Astrocyte of the spinal cord (primary cell): Measurements from ENCODE around the gene GTF2IRD2.
"Not testable (repeated sequence)": the region's sequence is repeated elsewhere in the genome, so short reads cannot be mapped to it uniquely, and the experiment has no call there.

ENCODE experiments used
- DNase-seq: peaks from one replicate; pipeline ENCODE4 v3.0.0; 2011; ENCODE audit warnings: low read depth, low spot score
- H3K4me3 ChIP-seq: 2 replicates; pipeline ENCODE4 v1.5.1; 2011; ENCODE audit warnings: low read depth, mild to moderate bottlenecking, low read length, moderate library complexity
- in situ Hi-C: cut with HindIII; loops from 2 replicates; pipeline ENCODE4 v1.10.0; 2017; ENCODE audit warnings: low sequenced_read_pairs

GTF2IRD2 gene

DNA sequence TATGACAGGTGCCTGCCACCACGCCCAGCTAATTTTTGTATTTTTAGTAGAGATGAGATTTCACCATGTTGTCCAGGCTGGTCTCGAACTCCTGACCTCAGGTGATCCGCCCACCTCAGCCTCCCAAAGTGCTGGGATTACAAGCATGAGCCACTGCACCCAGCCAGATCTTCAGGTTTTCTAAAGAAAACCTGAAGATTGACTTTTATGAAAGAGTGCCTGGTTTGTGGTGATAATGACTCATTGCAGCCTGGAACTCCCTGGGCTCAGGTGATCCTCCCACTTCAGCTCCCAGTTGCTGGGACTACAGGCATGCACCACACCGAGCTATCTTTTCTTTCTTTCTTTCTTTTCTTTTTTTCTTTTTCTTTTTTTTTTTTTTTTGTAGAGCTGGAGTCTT lies 52.8 kb downstream of the GTF2IRD2 start:
- DNase-seq, in situ Hi-C loops, H3K4me3 ChIP-seq: not testable (repeated sequence)

GRCh38 chr7:74797848-74798622 lies 53.4 kb downstream of the GTF2IRD2 start:
- DNase-seq, H3K4me3 ChIP-seq, in situ Hi-C loops: not testable (repeated sequence)

- in situ Hi-C loops, H3K4me3 ChIP-seq, DNase-seq: not testable (repeated sequence)
Measured at GRCh38 chr7:74789200-74789736, 62.1 kb downstream of the GTF2IRD2 start.

DNA sequence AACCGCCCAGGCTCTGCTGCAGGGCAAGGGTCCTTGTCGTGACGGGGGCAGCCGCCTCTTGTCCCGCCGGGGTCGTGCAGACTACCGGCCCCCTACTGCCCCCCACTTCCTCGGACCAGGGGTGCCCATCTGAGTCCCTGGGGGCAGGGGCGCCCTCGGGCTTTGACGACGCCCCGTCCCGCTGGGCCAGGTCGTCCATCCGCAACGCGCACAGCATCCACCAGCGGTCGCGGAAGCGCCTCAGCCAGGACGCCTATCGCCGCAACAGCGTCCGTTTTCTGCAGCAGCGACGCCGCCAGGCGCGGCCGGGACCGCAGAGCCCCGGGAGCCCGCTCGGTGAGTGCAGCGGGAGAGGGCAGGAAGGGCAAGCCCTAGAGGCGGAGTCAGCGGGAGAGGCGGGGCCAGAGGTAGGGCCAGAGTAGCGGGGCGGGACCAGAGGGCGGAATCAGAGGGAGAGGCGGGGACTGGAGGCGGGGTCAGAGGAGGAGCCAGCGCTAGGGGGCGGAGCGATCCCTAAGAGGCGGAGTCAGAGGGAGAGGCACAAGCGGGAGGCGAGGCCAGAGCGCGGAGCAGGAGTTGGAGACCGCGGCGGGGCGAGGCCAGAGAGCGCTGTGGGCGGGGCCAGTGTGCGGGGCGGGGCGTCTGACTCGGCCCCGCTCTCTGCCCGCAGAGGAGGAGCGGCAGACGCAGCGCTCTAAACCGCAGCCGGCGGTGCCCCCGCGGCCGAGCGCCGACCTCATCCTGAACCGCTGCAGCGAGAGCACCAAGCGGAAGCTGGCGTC lies 62.8 kb downstream of the GTF2IRD2 start:
- in situ Hi-C loops, result not testable (repeated sequence)
- peak; percentile 82 for DNase-seq
- H3K4me3 ChIP-seq, result peak overlapping the region; percentile 17

- DNase-seq, H3K4me3 ChIP-seq, in situ Hi-C loops: not testable (repeated sequence)
Measured at GRCh38 chr7:74783595-74783994, 67.8 kb downstream of the GTF2IRD2 start.

DNA sequence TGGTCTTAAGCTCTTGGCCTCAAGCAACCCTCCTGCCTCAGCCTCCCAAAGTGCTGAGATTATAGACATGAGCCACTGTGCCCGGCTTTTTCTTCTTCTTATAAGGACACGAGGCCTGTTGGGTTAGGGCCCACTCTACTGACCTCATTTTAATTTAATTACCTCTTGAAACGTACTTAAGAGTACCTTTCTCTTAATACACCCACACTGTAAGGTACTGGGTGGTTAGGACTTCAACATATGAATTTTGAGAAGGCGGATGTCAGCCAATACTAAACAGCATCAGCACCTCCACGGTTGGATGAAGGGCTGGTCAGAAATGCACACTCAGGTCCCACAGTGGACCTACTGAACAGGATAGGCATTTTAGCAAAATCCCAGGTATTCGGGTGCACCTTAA lies 69.7 kb downstream of the GTF2IRD2 start:
- H3K4me3 ChIP-seq, DNase-seq, in situ Hi-C loops: not testable (repeated sequence)

DNA sequence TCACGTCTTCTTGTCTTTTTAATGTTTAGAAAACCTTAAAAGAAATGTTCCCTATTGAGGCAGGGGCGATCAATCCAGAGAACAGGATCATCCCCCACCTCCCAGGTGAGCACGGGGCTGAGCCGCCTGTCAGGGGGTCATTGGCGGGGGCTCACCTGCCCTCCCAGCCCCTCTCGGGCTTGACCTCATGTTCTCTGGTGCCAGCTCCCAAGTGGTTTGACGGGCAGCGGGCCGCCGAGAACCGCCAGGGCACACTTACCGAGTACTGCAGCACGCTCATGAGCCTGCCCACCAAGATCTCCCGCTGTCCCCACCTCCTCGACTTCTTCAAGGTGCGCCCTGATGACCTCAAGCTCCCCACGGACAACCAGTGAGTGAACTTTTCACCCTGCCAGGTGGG lies 72.4 kb downstream of the GTF2IRD2 start:
- in situ Hi-C loops, DNase-seq, H3K4me3 ChIP-seq: not testable (repeated sequence)

DNA sequence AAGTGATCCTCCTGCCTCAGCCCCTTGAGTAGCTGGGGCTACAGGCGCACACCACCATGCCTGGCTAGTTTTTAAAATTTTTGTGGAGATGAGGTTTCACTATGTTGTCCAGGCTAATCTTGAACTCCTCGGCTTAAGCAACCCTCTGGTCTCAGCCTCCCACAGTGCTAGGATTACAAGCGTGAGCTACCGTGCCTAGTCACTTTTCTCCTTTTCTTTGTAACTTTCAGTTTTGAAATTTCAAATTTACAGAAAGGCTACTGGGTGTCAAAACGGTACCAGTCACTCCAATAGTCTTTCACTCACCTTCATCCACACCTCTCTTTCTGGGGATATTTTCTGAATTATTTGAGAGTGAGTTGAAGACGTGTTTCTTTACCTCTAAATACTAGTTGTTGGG lies 76.3 kb downstream of the GTF2IRD2 start:
- H3K4me3 ChIP-seq, DNase-seq, in situ Hi-C loops: not testable (repeated sequence)

DNA sequence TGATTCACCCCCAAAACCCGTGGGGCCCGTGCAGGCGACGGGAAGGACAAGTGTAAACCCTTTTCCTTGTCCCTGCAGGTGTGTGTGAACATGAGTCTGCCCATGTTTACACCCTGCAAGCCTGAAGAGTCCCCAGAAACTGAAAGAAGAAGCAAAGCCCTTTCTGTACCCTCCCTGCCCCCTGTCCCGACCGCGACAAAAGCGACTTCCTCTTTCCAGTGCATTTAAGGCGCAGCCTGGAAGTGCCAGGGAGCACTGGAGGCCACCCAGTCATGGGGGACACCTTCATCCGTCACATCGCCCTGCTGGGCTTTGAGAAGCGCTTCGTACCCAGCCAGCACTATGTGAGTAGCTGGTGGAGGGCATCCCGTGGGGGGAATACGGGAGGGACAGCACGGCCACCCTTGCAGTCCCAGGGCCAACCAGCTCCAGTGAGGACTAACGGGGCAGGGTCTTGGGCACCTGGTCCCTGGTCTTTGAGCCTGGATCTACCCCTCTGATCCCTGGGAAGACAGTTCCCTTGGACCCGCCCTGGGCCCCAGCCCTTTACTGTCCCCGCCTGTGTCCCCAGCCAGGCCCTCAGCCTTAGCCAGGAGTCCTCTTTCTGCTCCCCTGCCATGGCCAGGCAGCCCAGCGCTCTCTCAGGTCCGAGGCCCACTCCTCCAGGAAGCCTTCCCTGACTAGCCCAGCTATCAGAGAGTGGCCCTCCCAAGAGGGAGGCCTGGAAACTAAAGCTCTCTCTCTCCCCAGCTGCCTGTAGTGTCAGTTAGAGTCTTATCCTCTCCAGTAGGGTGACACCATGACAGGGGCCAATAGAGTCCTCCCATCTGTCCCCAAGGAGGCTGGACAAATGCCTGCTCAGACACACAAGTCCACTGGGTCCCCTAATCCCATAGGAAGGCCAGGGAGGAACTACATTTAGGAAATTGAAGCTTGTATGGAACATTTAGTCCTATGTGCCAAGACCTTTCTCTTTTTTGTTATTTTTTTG lies 77.3 kb downstream of the GTF2IRD2 start, which contains the start of gene NCF1:
NCF1 (plus strand) TSS at position 252 of the 991 bp plus-strand sequence; CDS start at position 273, 21 bp downstream.
- DNase-seq, H3K4me3 ChIP-seq, in situ Hi-C loops: not testable (repeated sequence)

GRCh38 chr7:74772093-74772492 lies 79.3 kb downstream of the GTF2IRD2 start:
- in situ Hi-C loops, DNase-seq, H3K4me3 ChIP-seq: not testable (repeated sequence)

GRCh38 chr7:74770062-74770461 lies 81.3 kb downstream of the GTF2IRD2 start:
- DNase-seq, in situ Hi-C loops, H3K4me3 ChIP-seq: not testable (repeated sequence)

GRCh38 chr7:74766991-74767390 lies 84.4 kb downstream of the GTF2IRD2 start:
- DNase-seq, in situ Hi-C loops, H3K4me3 ChIP-seq: not testable (repeated sequence)

DNA sequence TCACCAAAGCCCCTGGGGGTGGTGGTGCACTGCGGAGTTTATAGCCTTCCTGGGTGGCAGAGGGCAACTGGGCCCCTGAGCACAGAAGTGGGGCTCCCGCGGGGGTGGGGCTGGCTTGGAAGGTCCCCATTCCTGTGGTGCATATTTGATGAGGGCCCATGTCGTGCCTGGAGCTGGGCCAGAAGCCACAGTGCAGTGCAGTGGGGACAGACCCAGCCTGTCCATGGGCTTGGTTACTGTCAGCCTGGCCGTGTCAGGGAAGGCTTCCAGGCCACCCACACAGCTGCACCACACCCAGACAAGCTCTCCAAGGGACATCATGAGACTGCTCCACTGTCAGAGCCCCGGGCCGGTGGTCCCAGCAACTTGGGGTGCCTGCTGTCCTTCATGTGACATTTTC lies 84.9 kb downstream of the GTF2IRD2 start:
- H3K4me3 ChIP-seq, in situ Hi-C loops, DNase-seq: not testable (repeated sequence)

GRCh38 chr7:74765205-74765918 lies 86.0 kb downstream of the GTF2IRD2 start:
- not testable (repeated sequence) for H3K4me3 ChIP-seq, DNase-seq

DNA sequence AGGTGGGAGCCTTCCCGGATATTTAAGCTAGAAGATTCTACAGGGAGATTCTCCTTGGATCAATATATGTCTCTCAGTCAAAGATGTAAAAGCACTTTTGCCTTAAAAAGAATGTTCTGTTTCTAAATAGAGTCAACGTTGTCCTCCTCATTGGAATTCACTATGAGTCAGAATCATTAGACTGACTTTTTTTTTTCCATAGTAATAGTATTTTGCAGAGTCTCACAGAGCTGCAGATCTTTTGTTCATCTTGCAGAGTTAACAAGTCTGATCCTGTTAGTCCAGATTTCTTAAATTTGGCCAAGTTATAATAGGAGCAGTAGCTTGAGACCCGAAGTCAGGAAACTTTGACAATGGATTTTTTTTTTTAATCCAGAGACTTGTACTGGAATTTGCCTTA lies 92.4 kb downstream of the GTF2IRD2 start:
- H3K4me3 ChIP-seq, in situ Hi-C loops: not testable (repeated sequence)

More at GRCh38 chr7:74765205-74765918, 86.0 kb downstream of the GTF2IRD2 start:
- in situ Hi-C loops, result not testable (repeated sequence)

DNA sequence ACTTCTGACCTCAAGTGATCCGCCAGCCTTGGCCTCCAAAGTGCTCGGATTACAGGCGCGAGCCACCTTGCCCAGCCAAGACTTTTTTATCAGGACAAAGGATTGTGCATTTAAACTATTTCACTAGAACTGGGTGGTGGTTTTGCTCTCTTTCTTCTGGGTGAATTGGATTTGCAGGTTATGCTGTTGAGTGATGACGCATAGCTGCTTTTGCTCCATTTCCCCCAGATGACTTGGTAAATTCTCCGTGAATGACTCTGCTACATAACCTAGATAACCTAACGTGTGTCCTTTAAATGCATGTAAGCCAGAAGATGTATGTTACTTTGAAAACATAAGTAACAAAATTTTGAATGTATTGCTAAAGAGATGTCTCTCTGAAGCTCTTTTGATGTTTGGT lies 93.1 kb downstream of the GTF2IRD2 start:
- H3K4me3 ChIP-seq, DNase-seq, in situ Hi-C loops: not testable (repeated sequence)

More for the DNA sequence above, 92.4 kb downstream of the GTF2IRD2 start:
- DNase-seq, result not testable (repeated sequence)
